ENCODE data around the gene TBL3. TPM values are rescaled to one million over a fixed set of nuclear protein-coding genes. Genes with fewer than 3 reads are reported as not detected.

The TBL3 gene
- polyA plus RNA-seq, 1 donor (not counting 4 experiments of a cell fraction or from before 2014, with no cell fraction given) = 27.8 TPM

DNA sequence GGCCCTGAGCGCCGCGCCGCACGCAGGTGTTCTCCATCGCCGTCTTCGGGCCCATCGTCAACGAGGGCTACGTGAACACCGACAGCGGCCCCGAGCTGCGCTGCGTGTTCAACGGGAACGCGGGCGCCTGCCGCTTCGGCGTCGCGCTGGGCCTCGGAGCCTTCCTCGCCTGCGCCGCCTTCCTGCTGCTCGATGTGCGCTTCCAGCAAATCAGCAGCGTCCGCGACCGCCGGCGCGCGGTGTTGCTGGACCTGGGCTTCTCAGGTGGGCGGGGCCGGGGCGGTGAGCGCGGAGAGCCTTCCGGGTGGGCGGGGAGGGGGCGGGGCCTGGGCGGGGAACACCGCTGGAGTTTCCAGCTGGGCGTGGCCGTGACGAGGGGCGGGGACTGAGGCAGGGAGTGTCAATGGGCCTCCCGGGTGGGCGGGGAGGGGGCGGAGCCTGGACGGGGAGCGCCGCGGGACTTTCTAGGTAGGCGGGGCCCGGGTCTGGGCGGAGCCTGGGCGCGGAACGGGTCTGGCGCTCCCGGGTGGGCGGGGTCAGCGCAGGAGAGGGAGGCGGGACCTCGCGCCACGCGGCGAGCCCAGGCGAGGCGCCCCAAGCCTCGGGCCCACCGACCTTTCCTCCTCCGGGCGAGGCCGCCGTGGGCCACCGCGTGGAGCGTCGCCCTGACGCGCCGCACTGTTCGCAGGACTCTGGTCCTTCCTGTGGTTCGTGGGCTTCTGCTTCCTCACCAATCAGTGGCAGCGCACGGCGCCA, 20.3 kb downstream of the TBL3 start:
- FAIRE-seq = no peak
- no peaks in the 10 kb centered on the region for H3K9me3 ChIP-seq (ENCODE audit: control insufficient read depth, low read depth, low read length)
- H3K27me3 ChIP-seq (ENCODE audit: control insufficient read depth, extremely low read depth, insufficient read depth, low read length) = peaks cover 30% of the 10 kb centered on the region
- TF ChIP-seq CTCF (optimal IDR thresholded peaks at IDR 0.05 in 1 of 3, IDR thresholded peaks at IDR 0.05 in 1 of 3, conservative IDR thresholded peaks at IDR 0.05 in 1 of 3; ENCODE audit: extremely low read depth in 1 of 3, insufficient read depth in 2 of 3, low read length in 3 of 3) (peak in 1 of 3 experiments; percentile 5), EZH2 (IDR thresholded peaks at IDR 0.05; ENCODE audit: low read length) (no peak)
- peak overlapping the region; percentile 37 for H3K9ac ChIP-seq (ENCODE audit: control insufficient read depth, extremely low read depth, insufficient read depth, low read length)
- peaks cover 4 to 10% of the 10 kb centered on the region in 2 experiments for H3K36me3 ChIP-seq (ENCODE audit: control insufficient read depth in 2 of 2, extremely low read depth in 1 of 2, insufficient read depth in 2 of 2, low read length in 2 of 2)
- peaks cover 3% of the 10 kb centered on the region for H4K20me1 ChIP-seq (ENCODE audit: control insufficient read depth, extremely low read depth, insufficient read depth, low read length)
- peak overlapping the region in 2 of 3 experiments; percentile 23 to 43 for H3K4me3 ChIP-seq (ENCODE audit: control insufficient read depth in 2 of 3, extremely low read depth in 1 of 3, insufficient read depth in 2 of 3, low read depth in 1 of 3, low read length in 3 of 3)
- no peaks in the 10 kb centered on the region for H3K9me1 ChIP-seq (ENCODE audit: control insufficient read depth, extremely low read depth, insufficient read depth, low read length)
- peaks cover 25% of the 10 kb centered on the region for H3K4me1 ChIP-seq (ENCODE audit: control insufficient read depth, extremely low read depth, insufficient read depth, low read length)
- no peaks in the 10 kb centered on the region for H3K79me2 ChIP-seq (ENCODE audit: control insufficient read depth, insufficient read depth, low read length)
- DNase-seq (ENCODE audit: low read depth, low spot score) = no peak
- H3K4me2 ChIP-seq (ENCODE audit: control insufficient read depth, extremely low read depth, insufficient read depth, low read depth, low read length) = peak overlapping the region; percentile 70
- dilution Hi-C loops (cut with MboI; ENCODE audit: extremely low pct_ligation_motif_present, low sequenced_read_pairs) = no loop called here
- H3K27ac ChIP-seq (ENCODE audit: control insufficient read depth, insufficient read depth, low read length) = no peak overlapping the region
- H2AFZ ChIP-seq (ENCODE audit: control insufficient read depth, low read length) = peak overlapping the region; percentile 88

DNA sequence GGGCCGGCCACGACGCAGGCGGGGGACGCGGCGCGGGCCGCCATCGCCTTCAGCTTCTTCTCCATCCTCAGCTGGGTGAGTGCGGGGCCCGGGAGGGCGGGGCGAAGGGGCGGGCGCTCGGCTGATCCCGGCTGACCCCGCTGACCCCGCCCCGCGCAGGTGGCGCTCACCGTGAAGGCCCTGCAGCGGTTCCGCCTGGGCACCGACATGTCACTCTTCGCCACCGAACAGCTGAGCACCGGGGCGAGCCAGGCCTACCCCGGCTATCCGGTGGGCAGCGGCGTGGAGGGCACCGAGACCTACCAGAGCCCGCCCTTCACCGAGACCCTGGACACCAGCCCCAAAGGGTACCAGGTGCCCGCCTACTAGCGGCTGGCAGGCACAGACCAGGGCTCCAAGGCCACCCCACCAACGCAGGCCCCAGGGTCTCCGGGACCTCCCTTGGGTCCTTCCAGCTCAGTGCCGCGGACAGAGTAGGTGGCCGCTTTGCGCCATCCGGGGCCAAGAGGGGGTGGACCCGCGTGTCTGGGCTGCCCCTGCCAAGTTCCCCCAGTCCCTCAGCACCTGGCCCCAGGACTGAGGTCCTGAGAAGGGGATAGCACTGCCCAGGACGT, 21.0 kb downstream of the TBL3 start:
- no peak for DNase-seq (ENCODE audit: low read depth, low spot score)
- TF ChIP-seq CTCF (optimal IDR thresholded peaks at IDR 0.05 in 1 of 3, IDR thresholded peaks at IDR 0.05 in 1 of 3, conservative IDR thresholded peaks at IDR 0.05 in 1 of 3; ENCODE audit: extremely low read depth in 1 of 3, insufficient read depth in 2 of 3, low read length in 3 of 3) (no peak), EZH2 (IDR thresholded peaks at IDR 0.05; ENCODE audit: low read length) (no peak)
- H3K9ac ChIP-seq (ENCODE audit: control insufficient read depth, extremely low read depth, insufficient read depth, low read length) = no peak overlapping the region
- no peak for FAIRE-seq
- no peaks in the 10 kb centered on the region for H3K79me2 ChIP-seq (ENCODE audit: control insufficient read depth, insufficient read depth, low read length)
- peaks cover 30% of the 10 kb centered on the region for H3K27me3 ChIP-seq (ENCODE audit: control insufficient read depth, extremely low read depth, insufficient read depth, low read length)
- H3K27ac ChIP-seq (ENCODE audit: control insufficient read depth, insufficient read depth, low read length) = no peak overlapping the region
- H3K4me1 ChIP-seq (ENCODE audit: control insufficient read depth, extremely low read depth, insufficient read depth, low read length) = peaks cover 25% of the 10 kb centered on the region
- dilution Hi-C loops (cut with MboI; ENCODE audit: extremely low pct_ligation_motif_present, low sequenced_read_pairs) = no loop called here
- no peaks in the 10 kb centered on the region for H3K9me3 ChIP-seq (ENCODE audit: control insufficient read depth, low read depth, low read length)
- no peak overlapping the region for H3K4me3 ChIP-seq (ENCODE audit: control insufficient read depth in 2 of 3, extremely low read depth in 1 of 3, insufficient read depth in 2 of 3, low read depth in 1 of 3, low read length in 3 of 3)
- H2AFZ ChIP-seq (ENCODE audit: control insufficient read depth, low read length) = no peak overlapping the region
- H3K4me2 ChIP-seq (ENCODE audit: control insufficient read depth, extremely low read depth, insufficient read depth, low read depth, low read length) = no peak overlapping the region
- H4K20me1 ChIP-seq (ENCODE audit: control insufficient read depth, extremely low read depth, insufficient read depth, low read length) = peaks cover 3% of the 10 kb centered on the region
- no peaks in the 10 kb centered on the region for H3K9me1 ChIP-seq (ENCODE audit: control insufficient read depth, extremely low read depth, insufficient read depth, low read length)
- peaks cover 7 to 13% of the 10 kb centered on the region in 2 experiments for H3K36me3 ChIP-seq (ENCODE audit: control insufficient read depth in 2 of 2, extremely low read depth in 1 of 2, insufficient read depth in 2 of 2, low read length in 2 of 2)

All from keratinocyte (primary cell).